GM12874 (cell line): ENCODE results near the gene CDK5RAP2.

Experiments used
- CTCF ChIP-seq: IDR thresholded peaks from 2 replicates; pipeline ENCODE4 v1.5.1; 2011; ENCODE audit warnings: low read depth, mild to moderate bottlenecking, control low read depth, low read length, moderate library complexity; ENCODE audit not compliant: insufficient read depth

CDK5RAP2 gene

GRCh38 chr9:120556775-120557174 is 23.2 kb downstream of the CDK5RAP2 start:
- TF ChIP-seq CTCF, result no peak

GRCh38 chr9:120555839-120556238 is 24.1 kb downstream of the CDK5RAP2 start:
- no peak for TF ChIP-seq CTCF

- no peak for TF ChIP-seq CTCF
Observed at GRCh38 chr9:120545701-120546550, 34.0 kb downstream of the CDK5RAP2 start.

GRCh38 chr9:120544441-120544840 is 35.5 kb downstream of the CDK5RAP2 start:
- TF ChIP-seq CTCF, result no peak

GRCh38 chr9:120542701-120543490 is 37.1 kb downstream of the CDK5RAP2 start:
- no peak for TF ChIP-seq CTCF

- no peak for TF ChIP-seq CTCF
Observed at GRCh38 chr9:120541921-120542320, 38.0 kb downstream of the CDK5RAP2 start.

GRCh38 chr9:120539951-120540350 is 40.0 kb downstream of the CDK5RAP2 start:
- TF ChIP-seq CTCF, result no peak
